HG03097 (cell line): ENCODE data around the gene TYRP1.

Source experiments
- ATAC-seq: cut with Tn5 transposase; IDR thresholded peaks from one replicate; pipeline ENCODE4 v1.9.1; 2021; ENCODE audit not compliant: unreplicated experiment, low FRiP score

The TYRP1 gene

DNA sequence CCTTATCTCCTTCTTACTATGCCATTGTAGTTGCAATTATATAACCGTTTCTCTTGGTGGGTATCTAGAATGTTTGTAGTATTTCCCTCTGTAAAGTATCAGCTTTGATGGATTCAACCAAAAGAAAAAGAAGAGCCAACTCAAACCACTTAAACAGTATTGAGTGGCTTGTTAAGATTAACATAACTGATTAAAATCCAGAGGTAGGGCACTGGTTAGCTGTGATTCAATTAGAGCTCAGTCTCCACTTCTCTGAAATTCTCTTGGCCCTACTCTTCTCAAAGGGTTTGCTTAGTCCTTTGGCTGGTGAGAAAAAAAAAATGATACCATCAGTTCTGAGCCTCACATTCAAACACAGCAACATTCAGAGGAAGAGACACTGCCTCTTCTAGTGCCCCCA is 37.0 kb downstream of the TYRP1 start:
- ATAC-seq: no peak

DNA sequence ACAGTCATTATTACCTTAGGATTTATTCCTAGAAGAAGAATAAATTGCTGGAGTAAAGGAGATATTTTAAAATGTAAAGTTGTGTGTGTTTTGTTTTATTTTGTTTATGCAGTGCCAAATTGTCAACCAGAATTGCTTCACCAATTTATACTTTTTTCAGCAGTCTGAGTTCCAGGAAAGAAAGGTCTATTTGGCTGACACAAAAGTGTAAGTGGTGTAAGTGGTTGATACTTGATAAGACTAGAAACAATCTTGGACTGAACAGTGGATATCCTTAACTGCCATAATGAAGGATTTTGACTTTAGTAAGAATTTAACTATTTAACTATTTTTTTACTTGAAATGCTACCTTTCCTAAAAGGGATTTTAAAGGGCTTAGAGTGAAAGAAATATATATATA is 37.7 kb downstream of the TYRP1 start:
- no peak for ATAC-seq

DNA sequence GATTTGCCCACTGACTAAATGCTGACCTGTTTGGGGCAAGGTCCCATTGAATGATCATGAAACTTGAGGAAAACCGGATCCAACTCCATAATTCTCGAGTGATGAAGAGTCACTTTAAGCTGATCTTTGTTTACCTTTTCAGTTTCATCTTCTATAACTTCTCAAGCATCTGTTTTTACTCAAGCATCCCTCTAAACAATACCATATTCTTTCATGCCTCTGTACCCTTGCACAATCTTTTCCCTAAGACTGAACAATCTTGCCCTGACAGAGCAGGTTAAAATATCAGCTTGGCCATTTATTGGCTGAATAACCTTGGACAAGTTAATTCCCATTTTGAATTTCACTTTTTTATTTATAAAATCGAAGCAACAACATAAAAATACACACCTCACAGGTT is 39.8 kb downstream of the TYRP1 start:
- ATAC-seq: no peak

DNA sequence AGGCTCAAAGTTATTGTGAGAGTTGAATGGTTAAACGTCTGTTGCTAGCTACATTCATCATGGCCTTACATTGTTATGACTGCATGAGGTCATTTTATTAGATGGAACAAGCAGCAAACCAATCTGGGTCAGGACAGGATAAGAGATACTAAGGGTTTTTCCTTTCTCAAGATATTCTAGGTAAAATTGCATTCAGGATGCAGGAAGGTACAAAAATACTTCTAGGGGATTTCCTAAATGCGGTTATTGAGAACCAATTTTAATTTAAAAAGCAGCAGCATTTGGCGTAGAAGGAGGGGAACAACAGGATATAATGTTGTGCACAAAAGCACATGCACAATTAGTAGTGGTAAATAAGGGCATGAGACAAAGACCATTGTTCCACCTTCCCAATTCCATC is 42.5 kb downstream of the TYRP1 start:
- ATAC-seq: no peak

DNA sequence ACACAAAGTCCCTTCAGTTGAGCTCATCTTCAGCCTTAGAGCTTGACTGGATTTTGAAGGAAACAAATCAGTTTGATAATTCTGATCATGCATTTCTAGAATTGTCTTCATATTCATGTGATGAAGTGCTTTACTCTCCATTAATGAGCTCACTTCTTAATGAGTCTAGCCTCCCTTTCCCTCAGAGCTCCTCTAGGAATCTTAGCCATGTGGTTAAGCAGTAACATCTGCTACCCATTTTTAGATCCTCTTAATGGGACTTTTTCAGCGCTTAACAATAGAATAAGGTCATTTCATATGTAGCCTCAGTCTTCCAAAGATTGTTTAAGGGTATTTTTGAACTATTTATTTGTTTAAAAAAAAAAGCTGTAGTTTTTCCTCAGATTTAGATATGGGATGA is 44.7 kb downstream of the TYRP1 start:
- ATAC-seq: no peak

DNA sequence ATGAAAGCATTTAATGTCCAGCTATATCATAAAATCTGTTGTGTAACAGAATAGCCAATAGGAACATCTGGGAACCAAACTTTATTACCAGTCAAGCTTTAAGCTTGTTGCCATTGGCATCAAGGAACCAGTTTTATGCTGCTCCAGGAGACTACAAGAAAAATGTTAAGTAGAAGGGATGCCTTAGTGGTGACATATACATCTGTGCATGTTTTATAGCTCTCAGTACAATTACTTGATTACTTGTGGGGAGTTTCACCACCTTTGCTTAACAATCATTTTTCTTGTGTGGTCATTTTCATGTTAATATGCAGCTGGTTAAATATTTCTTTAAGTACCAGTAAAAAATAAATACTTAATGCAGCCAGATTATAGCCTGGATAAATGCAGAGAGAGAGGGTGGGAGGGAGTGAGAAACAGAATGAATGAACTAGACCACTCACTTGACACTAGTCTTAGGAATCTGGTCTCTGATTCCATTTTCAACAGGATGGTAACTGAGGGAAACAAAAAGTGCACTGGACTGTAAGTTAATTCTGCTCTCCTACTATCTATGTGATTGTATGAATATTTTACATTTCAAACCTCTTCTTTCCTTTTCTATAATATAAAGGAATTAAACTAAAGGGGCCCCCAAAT is 45.9 kb downstream of the TYRP1 start:
- no peak for ATAC-seq

DNA sequence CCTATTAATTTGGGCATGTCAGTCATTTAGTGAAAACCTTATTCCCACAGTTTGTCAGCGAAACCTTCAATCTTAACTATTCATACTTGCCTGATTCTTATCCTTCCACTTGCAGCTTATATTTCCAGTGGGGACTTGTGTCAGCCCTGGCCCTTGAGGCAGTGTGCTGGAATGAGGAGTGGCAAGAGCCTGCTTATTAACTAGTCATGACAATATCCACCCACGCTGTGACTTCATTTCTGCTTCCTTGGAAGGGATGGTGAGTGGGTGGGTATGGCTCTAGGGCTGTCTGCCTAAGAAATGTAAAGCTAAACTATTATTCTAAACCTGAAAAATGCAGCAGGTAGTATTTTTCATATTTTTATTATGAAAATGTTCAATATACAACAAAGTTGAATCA is 47.7 kb downstream of the TYRP1 start:
- no peak for ATAC-seq

DNA sequence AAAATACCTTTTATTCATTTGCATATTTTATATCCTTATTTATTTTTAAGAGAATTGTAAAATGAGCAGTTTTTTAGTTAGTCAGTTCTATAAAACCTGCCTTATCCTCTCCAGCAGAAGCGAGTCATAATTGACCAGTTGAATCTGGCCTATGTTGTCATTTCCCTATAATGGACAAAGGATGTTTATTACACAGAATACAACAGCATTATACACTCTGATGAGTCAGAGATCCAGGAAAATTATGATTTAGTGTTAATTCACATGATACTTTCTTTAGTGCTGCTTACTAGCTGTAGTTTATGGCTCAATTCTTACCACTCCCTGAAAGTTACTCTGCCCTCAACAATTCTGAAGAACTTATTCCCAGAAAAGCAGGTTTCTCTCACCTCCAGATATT is 54.8 kb downstream of the TYRP1 start:
- no peak for ATAC-seq

DNA sequence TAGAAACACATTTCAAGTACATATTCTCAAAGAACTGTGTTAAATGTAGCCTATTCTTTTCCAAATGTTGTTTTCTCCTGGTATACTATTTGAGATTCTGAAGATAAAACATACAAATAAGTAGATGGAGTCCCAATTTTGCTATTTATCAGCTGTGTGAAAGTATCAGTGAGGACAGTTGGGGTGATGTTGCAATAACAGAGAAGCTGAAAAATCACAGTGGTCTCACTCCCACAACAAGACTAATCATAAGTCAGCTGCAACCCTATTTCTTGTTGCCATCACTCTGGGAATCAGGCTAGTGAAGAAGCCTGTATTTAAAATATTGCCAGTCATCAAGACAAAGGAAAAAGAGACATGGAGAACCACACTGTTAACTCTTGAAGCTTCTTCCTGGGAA is 55.8 kb downstream of the TYRP1 start:
- ATAC-seq: no peak

DNA sequence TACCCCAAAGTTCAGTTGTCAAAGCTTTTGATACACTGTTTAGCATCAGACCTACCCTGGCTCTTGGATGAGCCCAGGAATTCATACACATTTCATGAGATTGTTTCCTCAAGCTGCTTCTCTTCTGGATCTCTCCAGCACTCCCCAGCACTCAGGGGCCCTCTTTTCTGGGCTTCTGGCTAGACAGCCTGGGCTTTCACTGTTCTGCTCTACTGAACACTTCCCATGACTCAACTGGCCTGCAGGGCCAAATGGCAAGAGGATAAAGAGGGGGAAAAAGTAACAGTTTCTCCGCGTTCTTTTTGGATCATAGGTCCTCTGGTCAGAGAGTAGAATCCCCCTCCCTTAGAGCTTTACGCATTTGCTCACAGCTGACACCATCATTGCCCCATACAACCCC is 60.7 kb downstream of the TYRP1 start:
- ATAC-seq: no peak

DNA sequence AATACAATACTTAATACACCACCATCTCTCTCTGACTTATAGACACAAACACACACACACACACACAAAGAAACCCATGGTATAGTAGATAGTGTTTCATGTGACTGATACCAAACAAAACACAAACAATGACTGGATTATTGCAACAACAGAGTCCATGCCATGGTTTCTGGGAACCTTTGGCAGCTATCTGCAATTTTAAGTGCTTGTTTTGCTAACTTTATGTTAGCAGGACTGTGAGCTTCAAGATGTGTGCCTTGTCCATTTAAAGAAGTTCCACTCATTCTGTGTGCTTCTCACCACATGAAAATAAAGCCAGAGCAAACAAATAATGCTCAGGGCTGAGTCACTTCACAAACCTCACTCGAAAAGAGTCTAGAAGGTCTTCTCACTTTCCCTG is 66.6 kb downstream of the TYRP1 start:
- ATAC-seq: no peak
